ENCODE data around the gene PRPF6. TPM values are rescaled to one million over a fixed set of nuclear protein-coding genes. Genes with fewer than 3 reads are reported as not detected.

Gene PRPF6
- polyA plus RNA-seq, 3 donors: 29.1 to 47.7 (median 34.5) TPM

DNA sequence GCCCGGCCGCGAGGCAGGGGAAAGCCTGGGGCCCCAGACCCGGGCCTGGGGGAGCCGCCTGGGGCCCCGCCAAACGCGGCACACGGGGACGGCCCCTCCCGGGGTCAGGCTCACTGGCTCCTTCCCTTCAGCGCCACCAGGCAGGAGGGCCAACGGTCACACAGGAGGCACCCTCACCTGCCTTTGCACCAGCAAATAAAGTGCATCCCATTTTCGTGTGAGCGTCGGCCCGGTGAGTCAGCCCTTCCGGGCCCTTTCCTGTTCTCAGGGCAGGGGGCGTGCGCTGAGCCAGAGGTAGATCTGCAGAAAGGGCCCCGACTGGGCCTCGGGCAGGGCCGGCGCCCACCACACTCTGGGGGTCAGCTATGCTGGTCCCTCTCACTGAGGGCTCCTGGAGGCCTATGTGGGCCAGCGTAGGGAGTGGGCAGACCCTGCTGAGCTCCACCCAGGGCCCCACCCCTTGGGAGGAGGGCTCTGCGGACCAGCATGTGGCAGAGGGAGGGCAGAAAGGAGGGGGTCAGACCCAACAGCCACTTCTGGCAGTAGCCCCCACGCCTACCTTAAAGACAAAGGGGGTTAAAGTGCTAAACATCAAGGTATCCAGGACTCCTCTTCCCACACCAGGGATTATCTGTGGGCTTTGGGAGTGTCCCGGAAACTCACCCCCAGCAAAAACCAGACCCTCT, 23.8 kb upstream of the PRPF6 start:
- Mint-ChIP-seq H3K36me3 (peaks cover 7% of the 10 kb centered on the region in 2 donors), H3K27me3 (ENCODE audit: low read depth in 3 of 3) (peaks cover 0 to 5% (median 2%) of the 10 kb centered on the region in 3 donors), H3K9me3 (no peaks in the 10 kb centered on the region), H3K4me3 (peak overlapping the region; percentile 76 to 85), H3K27ac (peak overlapping the region in 1 of 7 donors; percentile 36), H3K4me1 (peaks cover 28% of the 10 kb centered on the region)
- no peaks in the 10 kb centered on the region for H3K27me3 ChIP-seq (ENCODE audit: control insufficient read depth in 2 of 2, insufficient read depth in 2 of 2, low read length in 2 of 2)
- H3K27ac ChIP-seq (ENCODE audit: low read depth in 1 of 2, low read length in 2 of 2): no peak overlapping the region
- H3K9me3 ChIP-seq (replicated peaks in 1 of 2; ENCODE audit: control insufficient read depth in 1 of 2, insufficient read depth in 1 of 2, low read length in 2 of 2): no peaks in the 10 kb centered on the region
- TF ChIP-seq, protein P1, sequence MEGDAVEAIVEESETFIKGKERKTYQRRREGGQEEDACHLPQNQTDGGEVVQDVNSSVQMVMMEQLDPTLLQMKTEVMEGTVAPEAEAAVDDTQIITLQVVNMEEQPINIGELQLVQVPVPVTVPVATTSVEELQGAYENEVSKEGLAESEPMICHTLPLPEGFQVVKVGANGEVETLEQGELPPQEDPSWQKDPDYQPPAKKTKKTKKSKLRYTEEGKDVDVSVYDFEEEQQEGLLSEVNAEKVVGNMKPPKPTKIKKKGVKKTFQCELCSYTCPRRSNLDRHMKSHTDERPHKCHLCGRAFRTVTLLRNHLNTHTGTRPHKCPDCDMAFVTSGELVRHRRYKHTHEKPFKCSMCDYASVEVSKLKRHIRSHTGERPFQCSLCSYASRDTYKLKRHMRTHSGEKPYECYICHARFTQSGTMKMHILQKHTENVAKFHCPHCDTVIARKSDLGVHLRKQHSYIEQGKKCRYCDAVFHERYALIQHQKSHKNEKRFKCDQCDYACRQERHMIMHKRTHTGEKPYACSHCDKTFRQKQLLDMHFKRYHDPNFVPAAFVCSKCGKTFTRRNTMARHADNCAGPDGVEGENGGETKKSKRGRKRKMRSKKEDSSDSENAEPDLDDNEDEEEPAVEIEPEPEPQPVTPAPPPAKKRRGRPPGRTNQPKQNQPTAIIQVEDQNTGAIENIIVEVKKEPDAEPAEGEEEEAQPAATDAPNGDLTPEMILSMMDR (IDR thresholded peaks at IDR 0.05): no peak
- peaks cover 1 to 10% of the 10 kb centered on the region in 2 donors for H3K36me3 ChIP-seq (replicated peaks in 1 of 2; ENCODE audit: control insufficient read depth in 1 of 2, insufficient read depth in 2 of 2, low read length in 2 of 2)
- peak in 2 of 3 donors; percentile 48 to 69 for DNase-seq
- peaks cover 24 to 39% of the 10 kb centered on the region in 2 donors for H3K4me1 ChIP-seq (ENCODE audit: control insufficient read depth in 1 of 2, insufficient read depth in 2 of 2, low read length in 2 of 2)
- peaks cover 39% of the 10 kb centered on the region for H4K20me1 ChIP-seq (ENCODE audit: insufficient read depth, low read length)
- WGBS (ENCODE audit: insufficient coverage): 0% methylated on average over 25 of the region's 28 CpGs
- H3K79me2 ChIP-seq (ENCODE audit: insufficient read depth, low read length): peaks cover 39% of the 10 kb centered on the region
- peak overlapping the region; percentile 36 for H3K9ac ChIP-seq (ENCODE audit: insufficient read depth, low read length, poor library complexity, severe bottlenecking)
- H3K4me3 ChIP-seq (replicated peaks in 1 of 3; ENCODE audit: low read depth in 2 of 3, low read length in 3 of 3): peak overlapping the region; percentile 39 to 93 (median 67)
- peak overlapping the region; percentile 89 for H3K4me2 ChIP-seq (replicated peaks; ENCODE audit: extremely low read depth, low read length, poor library complexity, severe bottlenecking)
- intact Hi-C loops (cut with micrococcal nuclease): loop anchor here in 1 of 2 donors (2.0 to 5.0 kb wide), 3 partner anchors 60 to 250 kb away; partner anchors contain the start of genes ARFRP1, DNAJC5, TCEA2 and ZGPAT
- no peak overlapping the region for H2AFZ ChIP-seq (ENCODE audit: insufficient read depth, low read depth, low read length, poor library complexity, severe bottlenecking)

DNA sequence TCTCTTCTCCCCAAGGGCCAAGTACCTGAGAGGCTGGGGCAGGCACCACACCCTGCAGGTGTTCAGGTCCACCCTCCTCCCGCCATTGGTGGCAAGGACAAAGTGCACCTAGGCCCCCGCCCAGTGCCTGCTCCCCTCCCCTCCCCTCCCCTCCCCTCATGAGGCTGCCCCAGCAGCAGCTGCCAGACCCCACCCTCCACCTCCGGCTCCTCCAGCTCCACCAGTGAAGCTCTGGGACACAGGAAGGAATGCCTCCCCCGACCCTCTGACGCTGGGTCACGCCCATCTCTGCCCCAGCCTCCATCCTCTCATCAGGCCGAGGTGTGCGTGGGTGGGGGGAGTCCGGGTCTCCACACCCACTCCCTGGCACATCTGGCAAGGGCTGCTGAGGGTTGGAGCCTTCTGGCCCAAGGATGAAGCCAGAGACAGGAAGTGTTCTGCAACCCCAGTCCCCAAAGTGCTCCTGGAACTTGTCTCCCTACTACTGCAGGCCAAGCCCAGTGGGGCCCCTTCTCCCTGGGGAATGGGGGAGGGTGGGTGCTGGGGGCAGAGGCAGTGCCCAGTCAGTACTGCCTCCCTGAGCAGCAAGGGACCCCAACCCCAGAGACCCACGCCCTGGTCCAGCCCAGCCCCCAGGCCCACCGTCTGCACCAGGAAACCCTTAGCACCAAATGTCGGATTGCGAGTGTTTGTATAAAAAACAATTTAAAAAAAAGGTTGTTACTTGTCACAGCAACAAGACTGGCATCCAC, 23.1 kb upstream of the PRPF6 start:
- Histone ChIP-seq H3K36me3 (replicated peaks in 1 of 2; ENCODE audit: control insufficient read depth in 1 of 2, insufficient read depth in 2 of 2, low read length in 2 of 2) (peaks cover 4 to 11% of the 10 kb centered on the region in 2 donors), H3K27me3 (ENCODE audit: control insufficient read depth in 2 of 2, insufficient read depth in 2 of 2, low read length in 2 of 2) (no peaks in the 10 kb centered on the region), H3K4me1 (ENCODE audit: control insufficient read depth in 1 of 2, insufficient read depth in 2 of 2, low read length in 2 of 2) (peaks cover 24 to 39% of the 10 kb centered on the region in 2 donors), H3K4me3 (replicated peaks in 1 of 3; ENCODE audit: low read depth in 2 of 3, low read length in 3 of 3) (no peak overlapping the region), H3K9me3 (replicated peaks in 1 of 2; ENCODE audit: control insufficient read depth in 1 of 2, insufficient read depth in 1 of 2, low read length in 2 of 2) (no peaks in the 10 kb centered on the region), H3K79me2 (ENCODE audit: insufficient read depth, low read length) (peaks cover 32% of the 10 kb centered on the region), H3K9ac (ENCODE audit: insufficient read depth, low read length, poor library complexity, severe bottlenecking) (no peak overlapping the region), H4K20me1 (ENCODE audit: insufficient read depth, low read length) (peaks cover 32% of the 10 kb centered on the region), H3K27ac (ENCODE audit: low read depth in 1 of 2, low read length in 2 of 2) (no peak overlapping the region), H2AFZ (ENCODE audit: insufficient read depth, low read depth, low read length, poor library complexity, severe bottlenecking) (no peak overlapping the region), H3K4me2 (replicated peaks; ENCODE audit: extremely low read depth, low read length, poor library complexity, severe bottlenecking) (no peak overlapping the region)
- H3K4me3 Mint-ChIP-seq: peak overlapping the region in 1 of 2 donors; percentile 37
- TF ChIP-seq, protein P1 (IDR thresholded peaks at IDR 0.05): no peak
- H3K27me3 Mint-ChIP-seq (ENCODE audit: low read depth in 3 of 3): peaks cover 0 to 5% (median 2%) of the 10 kb centered on the region in 3 donors
- no peaks in the 10 kb centered on the region for H3K9me3 Mint-ChIP-seq
- WGBS (ENCODE audit: insufficient coverage): no CpG with 5 or more reads among the region's 13 CpGs
- no peak overlapping the region for H3K27ac Mint-ChIP-seq
- intact Hi-C loops (cut with micrococcal nuclease): loop anchor here in 1 of 2 donors (2.0 to 5.0 kb wide), 3 partner anchors 61 to 251 kb away; partner anchors contain the start of genes ARFRP1, DNAJC5, TCEA2 and ZGPAT
- peaks cover 28% of the 10 kb centered on the region for H3K4me1 Mint-ChIP-seq
- DNase-seq: no peak
- peaks cover 9 to 10% of the 10 kb centered on the region in 2 donors for H3K36me3 Mint-ChIP-seq

Measured in CD14-positive monocyte (primary cell).